Neural progenitor cell (in vitro differentiated cells): ENCODE measurements around the gene PPP1R3G.

ENCODE experiments used
- EZH2 ChIP-seq: fragments of 200-600 bp; sonication (generic); IDR thresholded peaks from 2 replicates; pipeline ENCODE4 v1.6.1; 2017; ENCODE audit warnings: antibody characterized with exemption, mild to moderate bottlenecking, moderate library complexity
- EZH2phosphoT487 ChIP-seq: fragments of 200-600 bp; sonication (generic); IDR thresholded peaks from 2 replicates; pipeline ENCODE4 v1.6.1; 2017; ENCODE audit warnings: antibody characterized with exemption
- TF ChIP-seq, protein P1 (sequence below): fragments of 200-600 bp; sonication (generic); IDR thresholded peaks from 2 replicates; pipeline ENCODE4 v1.5.1; 2017; ENCODE audit warnings: antibody characterized with exemption, mild to moderate bottlenecking

GRCh38 chr6:5091210-5092069, 6.3 kb downstream of the PPP1R3G start:
- TF ChIP-seq, protein P1, sequence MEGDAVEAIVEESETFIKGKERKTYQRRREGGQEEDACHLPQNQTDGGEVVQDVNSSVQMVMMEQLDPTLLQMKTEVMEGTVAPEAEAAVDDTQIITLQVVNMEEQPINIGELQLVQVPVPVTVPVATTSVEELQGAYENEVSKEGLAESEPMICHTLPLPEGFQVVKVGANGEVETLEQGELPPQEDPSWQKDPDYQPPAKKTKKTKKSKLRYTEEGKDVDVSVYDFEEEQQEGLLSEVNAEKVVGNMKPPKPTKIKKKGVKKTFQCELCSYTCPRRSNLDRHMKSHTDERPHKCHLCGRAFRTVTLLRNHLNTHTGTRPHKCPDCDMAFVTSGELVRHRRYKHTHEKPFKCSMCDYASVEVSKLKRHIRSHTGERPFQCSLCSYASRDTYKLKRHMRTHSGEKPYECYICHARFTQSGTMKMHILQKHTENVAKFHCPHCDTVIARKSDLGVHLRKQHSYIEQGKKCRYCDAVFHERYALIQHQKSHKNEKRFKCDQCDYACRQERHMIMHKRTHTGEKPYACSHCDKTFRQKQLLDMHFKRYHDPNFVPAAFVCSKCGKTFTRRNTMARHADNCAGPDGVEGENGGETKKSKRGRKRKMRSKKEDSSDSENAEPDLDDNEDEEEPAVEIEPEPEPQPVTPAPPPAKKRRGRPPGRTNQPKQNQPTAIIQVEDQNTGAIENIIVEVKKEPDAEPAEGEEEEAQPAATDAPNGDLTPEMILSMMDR = no peak
- no peak for TF ChIP-seq EZH2
- no peak for TF ChIP-seq EZH2phosphoT487
